ENCODE data around the gene SVBP.
A peak's percentile ranks its signal among the peaks of the same experiment; 100 is the strongest.

Gene SVBP

GRCh38 chr1:42806171-42806570 lies 11.0 kb downstream of the SVBP start:
- DNase-seq (ENCODE audit: low read depth in 2 of 2): no peak

- DNase-seq (ENCODE audit: low read depth in 2 of 2): no peak
Observed at GRCh38 chr1:42801832-42802473, 15.2 kb downstream of the SVBP start.

- no peak for DNase-seq (ENCODE audit: low read depth in 2 of 2)
Observed at GRCh38 chr1:42797979-42798378, 19.2 kb downstream of the SVBP start.

DNA sequence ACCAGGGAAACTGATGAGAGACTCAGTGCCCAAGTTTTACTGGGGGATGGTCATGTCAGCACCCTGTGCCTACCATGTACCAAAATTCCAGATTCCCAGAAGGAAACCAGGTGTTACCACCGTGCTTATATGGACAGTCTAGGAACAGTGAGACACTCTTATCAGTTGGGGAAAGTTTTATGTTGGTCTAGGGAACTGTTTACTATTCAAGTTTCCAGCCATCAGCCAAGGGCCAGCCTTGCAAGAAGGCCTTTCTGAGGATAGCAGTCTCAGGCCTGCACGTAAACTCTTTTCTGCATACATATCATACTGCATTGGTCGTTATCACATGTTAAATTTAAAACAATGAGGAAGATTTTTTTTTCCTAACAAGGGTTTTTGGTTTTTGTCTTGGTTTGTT lies 19.8 kb downstream of the SVBP start:
- DNase-seq (ENCODE audit: low read depth in 2 of 2): no peak

GRCh38 chr1:42793824-42794223 lies 23.4 kb downstream of the SVBP start:
- no peak for DNase-seq (ENCODE audit: low read depth in 2 of 2)

DNA sequence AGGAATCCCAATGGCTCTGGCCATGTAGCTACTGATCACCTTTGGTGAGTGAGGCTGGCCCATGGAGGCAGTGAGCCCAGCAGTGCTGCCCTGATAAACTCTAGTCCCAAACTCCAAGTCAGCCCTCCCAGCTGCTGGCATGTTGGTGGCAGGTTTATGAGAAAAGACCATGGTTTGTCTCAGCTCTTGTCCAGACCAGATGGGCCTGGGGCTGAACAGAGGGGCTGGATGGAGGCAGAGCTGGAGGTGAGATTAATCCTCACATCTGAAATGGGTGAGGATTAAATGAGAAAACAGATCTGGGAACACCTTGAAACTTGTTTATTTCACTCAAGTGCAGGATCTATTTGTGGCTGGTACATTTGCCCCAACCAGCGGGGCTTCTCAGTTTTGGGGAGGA lies 29.2 kb downstream of the SVBP start:
- DNase-seq (ENCODE audit: low read depth in 2 of 2): no peak

DNA sequence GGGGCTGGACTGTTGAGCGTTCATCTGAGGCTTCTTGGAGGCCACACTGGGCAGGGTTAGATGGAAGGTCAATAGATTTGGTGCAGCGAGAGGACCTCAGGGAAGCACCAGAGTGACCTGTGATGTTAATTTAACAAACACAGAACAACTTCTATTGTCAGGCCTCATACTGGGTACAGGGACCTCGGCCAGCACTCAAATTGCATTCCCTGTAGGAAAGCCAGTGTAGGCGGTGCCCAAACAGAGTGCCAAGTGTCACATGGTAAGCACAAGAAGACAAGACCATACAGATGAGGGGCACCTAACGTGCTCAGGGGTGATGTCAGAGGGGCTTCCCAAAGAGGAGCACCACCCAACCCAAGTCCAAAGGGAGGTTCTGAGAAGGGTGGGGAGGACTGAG lies 31.1 kb downstream of the SVBP start:
- DNase-seq (ENCODE audit: low read depth in 2 of 2): no peak

- DNase-seq (ENCODE audit: low read depth in 2 of 2): peak; percentile 27
Observed at GRCh38 chr1:42784946-42785693, 32.1 kb downstream of the SVBP start, which contains the start of gene TMEM269. Gene TMEM269 (plus strand): TSS chr1:42784991. CDS start chr1:42789894, 4,903 bp downstream.

- DNase-seq (ENCODE audit: low read depth in 2 of 2): no peak
Observed at GRCh38 chr1:42784547-42784945, 32.7 kb downstream of the SVBP start.

- DNase-seq (ENCODE audit: low read depth in 2 of 2): no peak
Observed at GRCh38 chr1:42783092-42783491, 34.1 kb downstream of the SVBP start.

GRCh38 chr1:42780176-42780575 lies 37.0 kb downstream of the SVBP start:
- no peak for DNase-seq (ENCODE audit: low read depth in 2 of 2)

- DNase-seq (ENCODE audit: low read depth in 2 of 2): no peak
Observed at GRCh38 chr1:42779725-42780124, 37.5 kb downstream of the SVBP start.

DNA sequence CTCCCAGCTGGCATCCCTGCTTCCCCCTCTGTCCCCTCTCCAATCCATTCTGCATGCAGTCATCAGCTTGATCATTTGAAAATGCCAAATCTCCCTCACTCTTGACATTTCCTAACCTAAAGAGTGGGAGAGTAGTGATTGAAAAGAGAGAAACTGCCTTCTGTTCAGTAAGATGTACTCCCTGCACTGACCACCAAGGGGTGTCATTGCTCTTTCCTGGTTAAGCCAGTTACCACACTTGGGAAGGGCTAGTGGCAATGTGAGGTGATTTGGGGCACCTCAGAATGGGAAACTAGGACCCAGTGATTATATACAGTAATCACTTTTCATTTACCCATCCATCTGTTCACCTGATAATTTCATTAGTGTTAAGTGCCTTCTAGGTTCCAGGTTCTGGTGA lies 39.3 kb downstream of the SVBP start:
- DNase-seq (ENCODE audit: low read depth in 2 of 2): no peak

DNA sequence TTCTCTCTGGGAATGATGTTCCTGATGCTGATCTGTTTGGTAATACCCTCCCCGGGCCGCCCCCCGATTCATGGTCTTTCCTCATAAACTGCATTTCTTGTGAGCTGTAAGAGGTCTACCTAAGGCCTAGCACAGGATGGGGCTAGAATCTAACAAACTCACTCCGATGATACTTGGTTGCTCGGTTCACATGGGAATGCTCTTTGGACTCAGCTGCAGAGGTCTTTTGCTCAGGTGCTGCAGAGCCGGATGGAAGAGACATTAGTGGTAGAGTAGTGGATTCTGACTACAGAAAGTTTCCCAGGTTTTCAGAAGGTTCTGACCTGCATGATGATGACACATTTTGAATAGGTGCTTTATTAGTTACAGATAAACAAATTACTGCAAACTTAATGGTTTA lies 40.7 kb downstream of the SVBP start:
- no peak for DNase-seq (ENCODE audit: low read depth in 2 of 2)

- DNase-seq (ENCODE audit: low read depth in 2 of 2): no peak
Observed at GRCh38 chr1:42774928-42775526, 42.2 kb downstream of the SVBP start.

GRCh38 chr1:42773420-42773819 lies 43.8 kb downstream of the SVBP start:
- no peak for DNase-seq (ENCODE audit: low read depth in 2 of 2)

- DNase-seq (ENCODE audit: low read depth in 2 of 2): no peak
Observed at GRCh38 chr1:42769811-42770210, 47.4 kb downstream of the SVBP start.

- no peak for DNase-seq (ENCODE audit: low read depth in 2 of 2)
Observed at GRCh38 chr1:42768172-42768571, 49.0 kb downstream of the SVBP start.

GRCh38 chr1:42767510-42768000 lies 49.6 kb downstream of the SVBP start:
- no peak for DNase-seq (ENCODE audit: low read depth in 2 of 2)

DNA sequence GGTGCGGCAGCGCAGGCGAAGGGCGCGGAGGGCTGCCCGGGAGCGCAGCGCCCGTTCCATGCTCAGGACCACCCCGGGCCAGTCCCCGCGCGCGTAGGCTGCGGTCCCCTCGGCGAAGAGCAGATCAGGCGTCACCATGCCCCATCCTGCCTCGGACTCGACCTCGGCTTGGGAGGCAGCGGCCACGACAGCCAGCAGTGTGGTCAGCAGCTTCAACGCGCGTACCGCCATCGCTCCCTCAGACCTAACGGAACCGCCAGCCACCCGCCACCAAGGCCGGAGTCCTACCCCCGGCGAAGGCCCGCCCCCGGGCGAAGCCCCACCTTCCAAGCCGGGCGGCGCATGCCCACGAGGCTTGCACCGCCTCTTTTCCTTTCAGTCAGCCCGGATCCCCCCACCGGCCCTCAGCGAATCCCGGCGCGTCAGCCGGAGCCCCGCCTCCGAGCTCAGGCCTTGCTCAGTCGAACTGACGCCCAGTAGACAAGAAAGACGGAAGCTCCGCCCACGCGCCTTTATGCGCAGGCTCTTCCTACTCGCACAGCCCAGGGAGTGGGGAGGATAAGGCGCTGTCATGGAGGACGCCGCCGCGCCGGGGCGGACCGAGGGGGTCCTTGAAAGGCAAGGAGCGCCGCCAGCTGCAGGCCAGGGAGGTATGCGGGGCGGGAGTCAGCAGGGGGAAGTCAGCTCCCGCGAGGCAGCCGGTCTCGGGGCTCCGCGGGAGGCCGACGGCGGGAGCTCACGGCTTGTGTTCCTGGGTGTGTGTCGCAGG lies 50.3 kb downstream of the SVBP start, which contains the start of the genes C1orf50 and P3H1:
TSS of gene C1orf50 (plus strand) at position 509 of the 769 bp plus-strand sequence. CDS start at position 572, 63 bp downstream.
TSS of gene P3H1 (minus strand) at position 288 of the 769 bp plus-strand sequence. CDS start at position 231, 57 bp downstream.
- peak; percentile 98 to 99 for DNase-seq (ENCODE audit: low read depth in 2 of 2)

DNA sequence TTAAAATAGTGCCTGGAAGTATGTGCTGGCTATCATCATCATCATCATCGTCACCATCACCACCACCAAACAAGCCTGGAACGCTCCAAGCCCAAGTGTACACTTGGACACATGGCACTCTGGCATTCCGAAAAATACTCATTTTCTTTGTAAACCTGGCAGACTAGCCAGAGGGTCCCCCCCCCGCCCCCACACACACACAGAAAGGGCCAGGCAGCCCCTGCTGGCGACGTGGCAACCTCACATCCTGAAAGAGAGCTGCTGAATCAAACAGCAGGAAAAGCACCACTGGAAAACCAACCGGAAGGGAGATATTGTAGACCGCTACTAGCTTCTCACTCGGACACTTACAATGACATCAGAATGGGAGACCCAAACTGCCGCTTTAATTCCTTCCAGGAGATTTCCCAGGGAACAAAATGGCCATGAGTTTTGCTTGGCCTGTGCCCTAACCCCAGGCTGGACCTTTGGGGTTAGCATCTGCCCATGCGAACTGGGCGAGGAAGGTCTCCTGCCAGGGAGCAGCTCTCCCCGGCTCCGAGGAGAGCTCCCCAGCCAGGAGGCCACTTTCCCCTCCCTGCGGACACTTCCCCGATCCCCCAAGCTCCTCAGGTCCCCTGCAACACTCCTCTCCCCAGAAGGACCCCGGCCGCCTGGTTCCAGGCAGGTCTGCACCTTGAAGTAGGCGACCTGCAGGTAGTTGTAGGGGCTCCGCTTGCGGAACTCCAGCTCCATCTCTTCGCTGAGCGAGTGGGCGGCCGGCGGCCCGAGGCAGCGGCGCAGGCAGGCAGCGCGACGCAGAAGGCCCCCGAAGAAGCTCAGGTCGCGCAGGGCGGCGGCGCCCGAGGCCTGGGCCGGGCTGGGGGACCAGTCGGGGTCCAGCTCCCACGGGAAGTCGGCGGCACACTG lies 51.1 kb downstream of the SVBP start:
- DNase-seq (ENCODE audit: low read depth in 2 of 2): peak; percentile 31 to 51
